MM.1S (cell line): ENCODE data around the gene DSCAML1.

Source experiments
- EZH2 ChIP-seq: fragments of 300-600 bp; sonication (generic); optimal IDR thresholded peaks from 2 replicates; pipeline ENCODE3; 2017; ENCODE audit warnings: low read depth, mild to moderate bottlenecking, antibody characterized with exemption, low read length, mixed read lengths
- EZH2phosphoT487 ChIP-seq: fragments of 300-600 bp; sonication (generic); IDR thresholded peaks from 2 replicates; pipeline ENCODE4 v1.6.1; 2018; ENCODE audit warnings: antibody characterized with exemption, low read length
- TF ChIP-seq, protein P1 (sequence below): fragments of 300-600 bp; sonication (generic); IDR thresholded peaks from 2 replicates; pipeline ENCODE4 v1.5.1; 2016; ENCODE audit warnings: antibody characterized with exemption, low read length, mixed read lengths

DNA sequence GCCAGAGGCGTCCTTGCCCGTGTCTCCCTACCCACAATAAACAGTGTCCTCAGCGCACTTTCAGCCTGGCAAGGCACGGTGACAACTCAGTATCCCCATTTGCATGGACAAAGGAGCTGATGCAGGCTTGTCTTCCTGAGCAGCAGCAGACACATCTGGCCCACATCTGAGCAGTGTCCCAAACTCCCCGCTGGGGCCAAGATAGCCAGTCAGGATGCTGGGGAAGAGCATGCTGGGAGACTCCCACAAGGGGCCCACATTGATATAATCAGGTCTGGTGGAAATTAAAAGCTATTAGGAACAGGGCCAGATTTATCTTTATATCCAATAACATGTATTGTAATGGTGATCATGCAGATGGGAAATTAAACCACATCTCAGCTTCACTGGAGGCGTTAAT is 24.7 kb downstream of the DSCAML1 start:
- TF ChIP-seq, protein P1, sequence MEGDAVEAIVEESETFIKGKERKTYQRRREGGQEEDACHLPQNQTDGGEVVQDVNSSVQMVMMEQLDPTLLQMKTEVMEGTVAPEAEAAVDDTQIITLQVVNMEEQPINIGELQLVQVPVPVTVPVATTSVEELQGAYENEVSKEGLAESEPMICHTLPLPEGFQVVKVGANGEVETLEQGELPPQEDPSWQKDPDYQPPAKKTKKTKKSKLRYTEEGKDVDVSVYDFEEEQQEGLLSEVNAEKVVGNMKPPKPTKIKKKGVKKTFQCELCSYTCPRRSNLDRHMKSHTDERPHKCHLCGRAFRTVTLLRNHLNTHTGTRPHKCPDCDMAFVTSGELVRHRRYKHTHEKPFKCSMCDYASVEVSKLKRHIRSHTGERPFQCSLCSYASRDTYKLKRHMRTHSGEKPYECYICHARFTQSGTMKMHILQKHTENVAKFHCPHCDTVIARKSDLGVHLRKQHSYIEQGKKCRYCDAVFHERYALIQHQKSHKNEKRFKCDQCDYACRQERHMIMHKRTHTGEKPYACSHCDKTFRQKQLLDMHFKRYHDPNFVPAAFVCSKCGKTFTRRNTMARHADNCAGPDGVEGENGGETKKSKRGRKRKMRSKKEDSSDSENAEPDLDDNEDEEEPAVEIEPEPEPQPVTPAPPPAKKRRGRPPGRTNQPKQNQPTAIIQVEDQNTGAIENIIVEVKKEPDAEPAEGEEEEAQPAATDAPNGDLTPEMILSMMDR, result no peak
- TF ChIP-seq EZH2 (no peak), EZH2phosphoT487 (no peak)
